ENCODE data around the gene SDC3.

Gene SDC3

GRCh38 chr1:30842697-30843354, 65.7 kb downstream of the SDC3 start:
- in situ Hi-C loops (cut with HindIII; ENCODE audit: low sequenced_read_pairs) = no loop called here
- no peak overlapping the region for H3K4me3 ChIP-seq (ENCODE audit: low read depth, low read length)
- DNase-seq (ENCODE audit: low read depth, low spot score) = peak; percentile 40
- TF ChIP-seq, protein P1, sequence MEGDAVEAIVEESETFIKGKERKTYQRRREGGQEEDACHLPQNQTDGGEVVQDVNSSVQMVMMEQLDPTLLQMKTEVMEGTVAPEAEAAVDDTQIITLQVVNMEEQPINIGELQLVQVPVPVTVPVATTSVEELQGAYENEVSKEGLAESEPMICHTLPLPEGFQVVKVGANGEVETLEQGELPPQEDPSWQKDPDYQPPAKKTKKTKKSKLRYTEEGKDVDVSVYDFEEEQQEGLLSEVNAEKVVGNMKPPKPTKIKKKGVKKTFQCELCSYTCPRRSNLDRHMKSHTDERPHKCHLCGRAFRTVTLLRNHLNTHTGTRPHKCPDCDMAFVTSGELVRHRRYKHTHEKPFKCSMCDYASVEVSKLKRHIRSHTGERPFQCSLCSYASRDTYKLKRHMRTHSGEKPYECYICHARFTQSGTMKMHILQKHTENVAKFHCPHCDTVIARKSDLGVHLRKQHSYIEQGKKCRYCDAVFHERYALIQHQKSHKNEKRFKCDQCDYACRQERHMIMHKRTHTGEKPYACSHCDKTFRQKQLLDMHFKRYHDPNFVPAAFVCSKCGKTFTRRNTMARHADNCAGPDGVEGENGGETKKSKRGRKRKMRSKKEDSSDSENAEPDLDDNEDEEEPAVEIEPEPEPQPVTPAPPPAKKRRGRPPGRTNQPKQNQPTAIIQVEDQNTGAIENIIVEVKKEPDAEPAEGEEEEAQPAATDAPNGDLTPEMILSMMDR (IDR thresholded peaks at IDR 0.05; ENCODE audit: low read depth, low read length) = no peak

DNA sequence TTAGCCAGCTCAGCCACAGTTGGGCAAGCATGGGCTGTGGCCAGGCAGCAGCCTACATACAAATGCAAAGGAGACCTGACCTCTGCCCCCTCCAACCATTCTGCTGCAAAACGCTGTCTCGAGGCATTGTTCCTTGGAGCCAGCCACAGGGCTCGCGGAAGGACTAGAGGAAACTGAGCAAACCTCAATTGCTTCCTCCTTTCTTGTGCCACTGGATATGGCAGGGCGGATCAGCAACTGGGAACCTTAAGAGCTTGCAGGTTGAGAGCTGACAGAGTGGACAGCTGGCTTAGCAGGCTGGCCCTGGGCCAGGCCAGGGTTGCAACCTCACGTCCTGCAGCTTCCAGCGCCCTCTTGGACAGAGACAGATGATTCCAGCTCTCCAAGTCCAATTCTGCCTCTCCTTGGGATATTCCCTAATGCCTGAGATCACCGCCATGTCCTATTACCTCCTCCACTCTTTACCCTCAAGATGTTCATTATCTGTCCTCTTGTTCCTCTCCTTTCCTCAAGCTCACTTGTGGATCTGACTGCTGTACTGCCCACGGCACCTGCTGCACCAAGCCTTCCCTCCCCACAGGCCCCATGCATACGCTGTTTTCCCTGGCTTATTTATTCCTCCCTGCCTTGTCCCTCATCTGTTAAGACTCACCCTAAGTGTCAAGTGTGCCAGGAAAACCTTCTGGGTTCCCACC, 67.5 kb downstream of the SDC3 start:
- no peak for DNase-seq (ENCODE audit: low read depth, low spot score)
- in situ Hi-C loops (cut with HindIII; ENCODE audit: low sequenced_read_pairs) = no loop called here

DNA sequence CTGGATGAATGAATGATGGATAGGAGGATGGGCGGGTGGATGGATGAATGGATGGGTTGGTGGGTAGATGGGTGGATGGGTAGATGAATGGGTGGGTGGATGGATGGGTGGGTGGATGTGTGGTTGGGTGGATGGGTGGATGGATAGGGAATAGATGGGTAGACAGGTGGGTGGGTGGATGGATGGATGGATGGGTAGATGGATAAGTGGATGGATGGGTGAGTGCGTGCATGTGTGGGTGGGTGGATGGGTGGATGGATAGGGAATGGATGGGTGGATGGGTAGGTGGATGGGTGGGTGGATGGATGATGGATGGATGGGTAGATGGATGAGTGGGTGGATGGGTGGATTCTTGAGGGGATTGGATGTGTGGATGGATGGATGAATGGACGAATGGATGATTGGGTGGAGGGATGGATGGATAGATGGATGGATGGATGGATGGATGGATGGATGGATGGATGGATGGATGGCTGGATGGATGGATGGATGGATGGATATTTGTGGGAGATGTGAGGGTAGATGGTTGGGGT, 68.7 kb downstream of the SDC3 start:
- H3K4me3 ChIP-seq (ENCODE audit: low read depth, low read length) = no peak overlapping the region
- DNase-seq (ENCODE audit: low read depth, low spot score) = no peak
- in situ Hi-C loops (cut with HindIII; ENCODE audit: low sequenced_read_pairs) = no loop called here
- TF ChIP-seq, protein P1 (IDR thresholded peaks at IDR 0.05; ENCODE audit: low read depth, low read length) = no peak

More for the DNA sequence above, 67.5 kb downstream of the SDC3 start:
- TF ChIP-seq, protein P1 (IDR thresholded peaks at IDR 0.05; ENCODE audit: low read depth, low read length) = no peak
- H3K4me3 ChIP-seq (ENCODE audit: low read depth, low read length) = no peak overlapping the region

- TF ChIP-seq, protein P1 (IDR thresholded peaks at IDR 0.05; ENCODE audit: low read depth, low read length) = no peak
- H3K4me3 ChIP-seq (ENCODE audit: low read depth, low read length) = no peak overlapping the region
- in situ Hi-C loops (cut with HindIII; ENCODE audit: low sequenced_read_pairs) = no loop called here
- DNase-seq (ENCODE audit: low read depth, low spot score) = no peak
Observed at GRCh38 chr1:30838996-30839395, 69.6 kb downstream of the SDC3 start.

DNA sequence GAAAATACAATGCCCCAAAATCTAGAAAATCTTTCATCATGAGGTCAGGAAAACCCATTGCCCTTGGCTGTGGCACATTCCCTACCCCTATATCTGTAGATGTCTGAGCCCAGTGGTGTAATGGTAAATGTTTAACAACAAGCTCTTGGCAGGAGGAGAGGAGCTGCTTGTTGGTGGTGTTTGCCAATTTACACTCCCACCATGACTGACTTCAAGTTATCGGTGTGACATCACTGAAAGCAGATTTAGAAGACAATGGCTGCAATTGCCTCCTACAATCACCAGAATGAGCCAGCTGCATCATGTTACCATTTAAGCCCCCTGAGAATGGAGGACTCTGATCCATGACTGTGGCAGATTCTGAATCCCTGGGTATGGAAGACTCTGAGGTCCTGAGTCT, 70.9 kb downstream of the SDC3 start:
- no peak for DNase-seq (ENCODE audit: low read depth, low spot score)
- TF ChIP-seq, protein P1 (IDR thresholded peaks at IDR 0.05; ENCODE audit: low read depth, low read length) = no peak

DNA sequence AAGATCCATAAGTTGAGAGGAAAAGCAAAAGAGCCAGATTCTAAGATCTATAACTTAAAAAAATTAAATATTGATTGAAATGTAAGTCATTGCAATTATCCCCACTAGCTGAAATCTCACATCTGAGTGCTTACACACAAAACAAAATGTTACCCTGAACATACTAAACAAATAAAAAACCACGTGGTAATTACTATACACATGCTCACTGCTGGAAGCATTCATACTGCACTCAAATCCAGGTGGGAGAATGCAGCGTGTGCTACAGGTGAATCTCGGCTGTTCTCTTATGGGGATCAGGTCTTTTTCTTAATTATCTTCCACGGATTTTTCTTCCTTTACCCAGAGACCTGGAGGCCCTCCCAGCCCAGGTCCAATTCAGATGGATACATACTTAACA, 74.3 kb downstream of the SDC3 start:
- no peak overlapping the region for H3K4me3 ChIP-seq (ENCODE audit: low read depth, low read length)
- no peak for DNase-seq (ENCODE audit: low read depth, low spot score)
- TF ChIP-seq, protein P1 (IDR thresholded peaks at IDR 0.05; ENCODE audit: low read depth, low read length) = no peak
- in situ Hi-C loops (cut with HindIII; ENCODE audit: low sequenced_read_pairs) = no loop called here

More for the DNA sequence above, 70.9 kb downstream of the SDC3 start:
- in situ Hi-C loops (cut with HindIII; ENCODE audit: low sequenced_read_pairs) = no loop called here
- no peak overlapping the region for H3K4me3 ChIP-seq (ENCODE audit: low read depth, low read length)
